Testis (tissue), 5 donors: ENCODE measurements around the gene CENATAC. TPM values are rescaled to one million over a fixed set of nuclear protein-coding genes. Genes with fewer than 3 reads are reported as not detected.
A peak's percentile ranks its signal among the peaks of the same experiment; 100 is the strongest.
"Not testable (repeated sequence)": the region's sequence is repeated elsewhere in the genome, so short reads cannot be mapped to it uniquely, and the experiment has no call there.

Experiments used
- DNase-seq: peaks from one replicate; pipeline ENCODE4 v3.0.0-alpha.2; 2019
- H3K27ac ChIP-seq, 2 donors: fragments of 200-600 bp; sonication (generic); one replicate each; pipeline ENCODE4 v1.5.1; 2019
- H3K27me3 ChIP-seq: fragments of 200-600 bp; sonication (generic); one replicate; pipeline ENCODE4 v1.5.1; 2019
- H3K36me3 ChIP-seq: fragments of 200-600 bp; sonication (generic); one replicate; pipeline ENCODE4 v1.5.1; 2017; ENCODE audit warnings: low read depth; ENCODE audit errors: missing control alignments
- H3K4me1 ChIP-seq: fragments of 200-600 bp; sonication (generic); one replicate; pipeline ENCODE4 v1.5.1; 2019
- H3K4me3 ChIP-seq, 2 donors: fragments of 200-600 bp; sonication (generic); one replicate each; pipeline ENCODE4 v1.5.1; 2017 to 2019
- H3K9me3 ChIP-seq: fragments of 200-600 bp; sonication (generic); one replicate; pipeline ENCODE4 v1.5.1; 2017
- POLR2A ChIP-seq: fragments of 450-650 bp; IDR thresholded peaks from one replicate; pipeline ENCODE4 v1.6.1; 2017; ENCODE audit warnings: antibody characterized with exemption, mild to moderate bottlenecking, moderate library complexity
- WGBS, 2 donors: methylation state at CpG; one replicate each; pipeline ENCODE4 v1.1.5; 2018; 5-methylcytosine and 5-hydroxymethylcytosine counted together
- intact Hi-C: fragments of 100-400 bp; cut with DNase I; formaldehyde crosslinking; loops from one replicate; pipeline ENCODE4 v1.15.1; 2023; ENCODE audit warnings: low total_unique reads
- long read RNA-seq, 2 donors: transcript quantifications; one replicate each; lab custom pipeline, GENCODE V29; 2026
- polyA plus RNA-seq: library from polyadenylated mRNA; stranded (reverse); fragments of 350-450 nt; fragmentation: Illumina TruSeq; extraction: RNeasy Lipid Tissue Mini Kit (QIAGEN cat#74804); gene quantifications from one replicate; pipeline ENCODE4 v1.2.3, GENCODE V29; 2014; ENCODE audit warnings: low read depth, low replicate concordance; ENCODE audit not compliant: insufficient read depth
- total RNA-seq, 2 donors: library from RNA; depleted of rRNA; stranded (reverse); fragments of >200 nt; gene quantifications; one replicate each; pipeline ENCODE4 v1.2.3, GENCODE V29; 2016
- TF ChIP-seq, protein P1 (sequence below), 3 experiments: fragments of 450-650 bp in 2 of 3; fragments of 200-600 bp in 1 of 3; sonication (generic) in 1 of 3; IDR thresholded peaks; one replicate each; pipeline ENCODE4 v1.5.1; 2016 to 2019; ENCODE audit warnings: antibody characterized with exemption in 3 of 3, mild to moderate bottlenecking in 2 of 3, moderate library complexity in 1 of 3

The CENATAC gene, protein sequence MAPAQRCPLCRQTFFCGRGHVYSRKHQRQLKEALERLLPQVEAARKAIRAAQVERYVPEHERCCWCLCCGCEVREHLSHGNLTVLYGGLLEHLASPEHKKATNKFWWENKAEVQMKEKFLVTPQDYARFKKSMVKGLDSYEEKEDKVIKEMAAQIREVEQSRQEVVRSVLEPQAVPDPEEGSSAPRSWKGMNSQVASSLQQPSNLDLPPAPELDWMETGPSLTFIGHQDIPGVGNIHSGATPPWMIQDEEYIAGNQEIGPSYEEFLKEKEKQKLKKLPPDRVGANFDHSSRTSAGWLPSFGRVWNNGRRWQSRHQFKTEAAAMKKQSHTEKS
- 10 to 100 TPM; 54.8 to 74.9 TPM for total RNA-seq
- polyA plus RNA-seq: 16.6 TPM
- long read RNA-seq, donor 1, partial matches to known transcripts: 6,180 of 6,408 reads
- long read RNA-seq, donor 1, other reads (novel, unspliced or antisense): 227 of 6,408 reads
- long read RNA-seq, donor 2, partial matches to known transcripts: 6 of 6 reads
- long read RNA-seq, donor 2, other reads (novel, unspliced or antisense): 0 of 6 reads

DNA sequence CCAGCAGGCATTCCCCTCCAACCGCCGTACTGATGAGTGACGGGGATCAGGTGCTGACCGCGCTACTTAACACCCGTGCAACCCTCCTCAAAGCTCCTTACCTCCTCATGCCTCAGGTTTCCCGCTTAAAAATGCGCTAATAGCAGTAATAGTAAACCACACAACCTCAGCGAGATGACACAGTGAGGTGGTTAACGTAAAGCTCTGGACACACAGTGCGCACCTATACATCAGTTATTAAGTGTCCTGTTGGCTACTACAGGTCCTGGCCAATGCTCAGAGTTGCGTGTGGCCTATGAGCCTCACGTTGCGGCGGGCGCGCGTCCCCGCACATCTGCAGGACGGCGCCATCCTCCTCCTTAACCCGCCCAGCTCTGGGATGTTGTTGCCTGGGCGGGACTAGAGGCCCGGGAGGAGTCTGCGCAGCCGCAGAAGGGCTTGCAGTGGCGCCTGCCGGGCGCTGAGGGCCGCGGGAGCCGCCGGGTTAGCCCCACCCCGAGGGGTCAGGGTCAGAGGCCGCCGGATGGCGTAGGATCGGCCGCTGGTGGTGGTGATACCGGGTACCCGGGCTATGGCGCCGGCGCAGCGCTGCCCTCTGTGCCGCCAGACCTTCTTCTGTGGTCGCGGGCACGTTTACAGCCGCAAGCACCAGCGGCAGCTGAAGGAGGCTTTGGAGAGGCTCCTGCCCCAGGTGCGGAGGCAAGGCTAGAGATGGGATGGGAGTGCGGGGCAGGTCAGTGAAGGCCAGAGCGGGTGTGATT lies at the start of gene CENATAC:
TSS of gene CENATAC (plus strand) at position 512 of the 761 bp plus-strand sequence. CDS start at position 572, 60 bp downstream.
- Histone ChIP-seq H3K4me3 (peak within 1 kb of the TSS; percentile 74 to 78), H3K36me3 (no peaks in the 10 kb centered on the region), H3K27me3 (no peaks in the 10 kb centered on the region), H3K9me3 (no peaks in the 10 kb centered on the region), H3K4me1 (peaks cover 9% of the 10 kb centered on the region), H3K27ac (peak within 1 kb of the TSS; percentile 28 to 64)
- TF ChIP-seq POLR2A: no peak
- TF ChIP-seq, protein P1, sequence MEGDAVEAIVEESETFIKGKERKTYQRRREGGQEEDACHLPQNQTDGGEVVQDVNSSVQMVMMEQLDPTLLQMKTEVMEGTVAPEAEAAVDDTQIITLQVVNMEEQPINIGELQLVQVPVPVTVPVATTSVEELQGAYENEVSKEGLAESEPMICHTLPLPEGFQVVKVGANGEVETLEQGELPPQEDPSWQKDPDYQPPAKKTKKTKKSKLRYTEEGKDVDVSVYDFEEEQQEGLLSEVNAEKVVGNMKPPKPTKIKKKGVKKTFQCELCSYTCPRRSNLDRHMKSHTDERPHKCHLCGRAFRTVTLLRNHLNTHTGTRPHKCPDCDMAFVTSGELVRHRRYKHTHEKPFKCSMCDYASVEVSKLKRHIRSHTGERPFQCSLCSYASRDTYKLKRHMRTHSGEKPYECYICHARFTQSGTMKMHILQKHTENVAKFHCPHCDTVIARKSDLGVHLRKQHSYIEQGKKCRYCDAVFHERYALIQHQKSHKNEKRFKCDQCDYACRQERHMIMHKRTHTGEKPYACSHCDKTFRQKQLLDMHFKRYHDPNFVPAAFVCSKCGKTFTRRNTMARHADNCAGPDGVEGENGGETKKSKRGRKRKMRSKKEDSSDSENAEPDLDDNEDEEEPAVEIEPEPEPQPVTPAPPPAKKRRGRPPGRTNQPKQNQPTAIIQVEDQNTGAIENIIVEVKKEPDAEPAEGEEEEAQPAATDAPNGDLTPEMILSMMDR (IDR thresholded peaks at IDR 0.05): no peak
- intact Hi-C loops: no loop called here
- 0 to 1% methylated on average over 22 to 44 of the region's 54 CpGs for WGBS, 2 donors
- DNase-seq: peak; percentile 96

DNA sequence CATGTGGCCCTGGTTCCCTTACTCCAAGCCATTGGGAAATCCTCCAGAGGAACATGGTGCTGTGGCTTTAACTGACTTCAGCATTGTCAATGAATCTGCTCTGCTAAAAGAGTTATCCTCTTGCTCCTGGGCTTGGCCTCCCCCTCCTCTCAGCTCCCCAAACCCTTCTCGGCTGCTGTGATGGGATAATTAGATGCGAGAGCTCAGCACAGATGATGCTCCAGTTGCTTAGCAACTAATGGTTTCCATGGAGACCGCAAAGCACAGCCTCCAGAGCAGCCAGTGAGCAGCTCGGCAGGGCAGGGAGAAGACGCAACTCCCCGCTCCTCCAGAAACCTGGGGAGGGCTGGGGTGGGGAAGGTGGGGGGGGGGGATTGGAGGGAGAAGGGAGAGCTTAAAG lies 44.7 kb upstream of the CENATAC start:
- peak; percentile 29 for DNase-seq
- H3K27ac ChIP-seq: no peak overlapping the region
- TF ChIP-seq, protein P1 (IDR thresholded peaks at IDR 0.05): no peak
- no peak for TF ChIP-seq POLR2A
- no peak overlapping the region for H3K4me3 ChIP-seq
- intact Hi-C loops: loop anchor here (10.0 kb wide), 1 partner anchor 268 kb away; no protein-coding TSS in a partner anchor
- H3K4me1 ChIP-seq: no peaks in the 10 kb centered on the region
- H3K27me3 ChIP-seq: no peaks in the 10 kb centered on the region
- no peaks in the 10 kb centered on the region for H3K9me3 ChIP-seq
- WGBS, 2 donors: 33 to 39% methylated on average over 6 of the region's 6 CpGs
- no peaks in the 10 kb centered on the region for H3K36me3 ChIP-seq

GRCh38 chr11:118953976-118954375 lies 44.0 kb upstream of the CENATAC start:
- H3K27ac ChIP-seq, H3K4me3 ChIP-seq, H3K27me3 ChIP-seq, DNase-seq, H3K9me3 ChIP-seq, H3K36me3 ChIP-seq, H3K4me1 ChIP-seq: not testable (repeated sequence)
- intact Hi-C loops: loop anchor here (10.0 kb wide), 1 partner anchor 269 kb away; no protein-coding TSS in a partner anchor
- WGBS, 2 donors: 61 to 73% methylated on average over 6 of the region's 6 CpGs

- no peaks in the 10 kb centered on the region for H3K4me1 ChIP-seq
- 22 to 50% methylated on average over 1 to 2 of the region's 7 CpGs for WGBS, 2 donors
- intact Hi-C loops: loop anchor here (10.0 kb wide), 1 partner anchor 271 kb away; no protein-coding TSS in a partner anchor
These were observed 41.7 kb upstream of the CENATAC start, which contains the start of gene UPK2 for GRCh38 chr11:118956094-118956846. Gene UPK2 (plus strand): TSS chr11:118956298. CDS start chr11:118956351, 53 bp downstream.

More at GRCh38 chr11:118956094-118956846, 41.7 kb upstream of the CENATAC start, which contains the start of gene UPK2:
- Histone ChIP-seq H3K27me3 (no peaks in the 10 kb centered on the region), H3K36me3 (no peaks in the 10 kb centered on the region), H3K27ac (no peak within 1 kb of the TSS), H3K4me3 (no peak within 1 kb of the TSS), H3K9me3 (no peaks in the 10 kb centered on the region)
- no peak for TF ChIP-seq POLR2A
- TF ChIP-seq, protein P1 (IDR thresholded peaks at IDR 0.05): peak; percentile 91 to 95 (median 94)
- peak; percentile 91 for DNase-seq
